ENCODE data around the gene EIF4A2. TPM values are rescaled to one million over a fixed set of nuclear protein-coding genes. Genes with fewer than 3 reads are reported as not detected.
A peak's percentile ranks its signal among the peaks of the same experiment; 100 is the strongest.

EIF4A2 gene
- total and polyA plus RNA-seq, 9 of the 15 experiments (the other 6 are each of a cell fraction or from before 2014, with no cell fraction given), result 307 to 754 (median 435) TPM

- TF ChIP-seq E2F4 (CRISPR knock-in tag; IDR thresholded peaks at IDR 0.05; ENCODE audit: low read depth) (peak; percentile 97), NR0B1 (IDR thresholded peaks at IDR 0.05; ENCODE audit: partially characterized antibody) (no peak), ZNF707 (CRISPR knock-in tag; conservative IDR thresholded peaks at IDR 0.05) (no peak), HOXB6 (CRISPR knock-in tag; IDR thresholded peaks at IDR 0.05; ENCODE audit: borderline replicate concordance) (no peak), CXXC5 (CRISPR knock-in tag; IDR thresholded peaks at IDR 0.05) (peak; percentile 90), BRCA1 (IDR thresholded peaks at IDR 0.05) (no peak), BRCA1 (CRISPR knock-in tag; IDR thresholded peaks at IDR 0.05) (no peak), ZNF77 (CRISPR knock-in tag; IDR thresholded peaks at IDR 0.05) (no peak), ZBTB49 (CRISPR knock-in tag; IDR thresholded peaks at IDR 0.05; ENCODE audit: borderline replicate concordance) (no peak), ZBTB40 (IDR thresholded peaks at IDR 0.05) (peak; percentile 95), ZBTB40 (CRISPR knock-in tag; IDR thresholded peaks at IDR 0.05) (no peak), ETV5 (CRISPR knock-in tag; IDR thresholded peaks at IDR 0.05; ENCODE audit: low read depth) (peak; percentile 87)
These were observed 23.0 kb downstream of the EIF4A2 start, which contains the start of gene RFC4 (continued) for GRCh38 chr3:186806089-186807055.

Data from K562 (cell line).